Ramos (cell line): ENCODE results near the gene SLC2A11.
"Not testable (repeated sequence)": the region's sequence is repeated elsewhere in the genome, so short reads cannot be mapped to it uniquely, and the experiment has no call there.

Experiments
- in situ Hi-C: fragments of 300-500 bp; cut with MboI; formaldehyde crosslinking; loops from one replicate; pipeline ENCODE4 v1.14.3; 2022; ENCODE audit warnings: low sequenced_read_pairs; ENCODE audit not compliant: unreplicated experiment

Gene SLC2A11

GRCh38 chr22:23883658-23884057, 26.0 kb downstream of the SLC2A11 start:
- in situ Hi-C loops, result no loop called here

DNA sequence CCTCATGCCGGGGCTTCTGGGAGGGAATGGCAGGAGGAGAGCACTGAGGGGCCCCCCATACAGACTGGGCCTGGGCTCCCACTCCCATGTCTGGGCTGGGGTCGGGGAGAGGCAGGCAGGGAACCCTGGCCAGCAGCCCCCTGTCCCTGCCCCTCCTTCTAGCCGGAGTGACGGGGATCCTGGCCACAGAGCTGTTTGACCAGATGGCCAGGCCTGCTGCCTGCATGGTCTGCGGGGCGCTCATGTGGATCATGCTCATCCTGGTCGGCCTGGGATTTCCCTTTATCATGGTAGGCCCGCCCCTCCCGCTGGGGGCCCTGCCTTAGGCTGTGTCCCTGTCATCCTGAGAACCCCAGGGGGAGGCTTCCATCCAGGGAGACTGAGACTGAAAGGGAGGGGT, 26.5 kb downstream of the SLC2A11 start:
- in situ Hi-C loops, result no loop called here

GRCh38 chr22:23888615-23889401, 31.1 kb downstream of the SLC2A11 start:
- in situ Hi-C loops, result no loop called here

DNA sequence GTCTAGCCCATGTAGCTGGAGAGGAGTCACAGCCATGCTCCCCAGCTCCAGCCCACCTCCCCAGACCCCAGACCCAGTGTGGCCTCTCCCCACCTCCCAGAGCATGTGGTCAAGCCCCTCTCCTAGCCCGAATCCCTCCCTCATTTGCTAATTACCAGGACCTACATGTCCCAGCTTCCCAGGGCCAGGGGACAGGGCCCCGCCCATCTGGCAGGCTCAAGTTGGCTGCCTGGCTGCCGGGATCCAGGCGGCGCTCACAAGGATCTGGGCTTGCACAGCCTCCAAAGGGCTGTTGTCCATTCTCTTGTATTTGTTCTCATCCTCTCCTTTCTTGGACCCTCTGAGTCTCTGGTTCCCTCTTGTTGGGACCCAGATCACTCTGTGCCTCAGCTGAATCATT, 31.9 kb downstream of the SLC2A11 start:
- in situ Hi-C loops, result no loop called here

- in situ Hi-C loops, result no loop called here
These were observed 34.1 kb downstream of the SLC2A11 start for GRCh38 chr22:23891726-23892125.

- in situ Hi-C loops, result no loop called here
These were observed 34.5 kb downstream of the SLC2A11 start for GRCh38 chr22:23892130-23892529.

- in situ Hi-C loops, result no loop called here
These were observed 35.0 kb downstream of the SLC2A11 start for GRCh38 chr22:23892706-23893105.

- in situ Hi-C loops, result no loop called here
These were observed 35.7 kb downstream of the SLC2A11 start for GRCh38 chr22:23893121-23893944.

GRCh38 chr22:23893945-23894709, 36.5 kb downstream of the SLC2A11 start, which contains the start of gene MIF:
TSS of gene MIF (plus strand) at chr22:23894383. CDS start at chr22:23894475, 92 bp downstream.
- in situ Hi-C loops, result no loop called here

- in situ Hi-C loops, result no loop called here
These were observed 37.3 kb downstream of the SLC2A11 start for GRCh38 chr22:23894710-23895598.

GRCh38 chr22:23895599-23896144, 38.0 kb downstream of the SLC2A11 start:
- in situ Hi-C loops, result no loop called here

GRCh38 chr22:23896166-23896522, 38.5 kb downstream of the SLC2A11 start:
- in situ Hi-C loops, result no loop called here

GRCh38 chr22:23896523-23897186, 39.0 kb downstream of the SLC2A11 start:
- in situ Hi-C loops, result no loop called here

DNA sequence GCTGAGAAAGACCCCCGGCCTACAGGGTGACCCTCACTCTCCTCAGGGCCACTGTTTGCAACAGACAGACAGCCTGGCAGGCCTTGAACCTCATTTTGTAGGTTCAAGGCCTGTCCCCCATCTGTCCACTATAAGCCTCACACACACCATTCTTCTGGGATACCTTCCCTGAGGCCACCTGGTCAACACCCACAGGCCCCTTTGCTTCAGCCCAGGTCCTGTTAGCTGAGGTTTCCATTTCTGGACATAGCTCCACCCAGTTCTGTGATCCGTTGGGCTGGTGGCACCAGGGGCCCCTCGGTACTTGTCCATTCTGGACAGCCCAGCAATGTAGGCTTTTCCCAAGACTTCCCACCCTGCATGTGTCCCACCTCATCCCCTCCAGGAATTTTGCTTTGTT, 39.6 kb downstream of the SLC2A11 start:
- in situ Hi-C loops, result no loop called here

DNA sequence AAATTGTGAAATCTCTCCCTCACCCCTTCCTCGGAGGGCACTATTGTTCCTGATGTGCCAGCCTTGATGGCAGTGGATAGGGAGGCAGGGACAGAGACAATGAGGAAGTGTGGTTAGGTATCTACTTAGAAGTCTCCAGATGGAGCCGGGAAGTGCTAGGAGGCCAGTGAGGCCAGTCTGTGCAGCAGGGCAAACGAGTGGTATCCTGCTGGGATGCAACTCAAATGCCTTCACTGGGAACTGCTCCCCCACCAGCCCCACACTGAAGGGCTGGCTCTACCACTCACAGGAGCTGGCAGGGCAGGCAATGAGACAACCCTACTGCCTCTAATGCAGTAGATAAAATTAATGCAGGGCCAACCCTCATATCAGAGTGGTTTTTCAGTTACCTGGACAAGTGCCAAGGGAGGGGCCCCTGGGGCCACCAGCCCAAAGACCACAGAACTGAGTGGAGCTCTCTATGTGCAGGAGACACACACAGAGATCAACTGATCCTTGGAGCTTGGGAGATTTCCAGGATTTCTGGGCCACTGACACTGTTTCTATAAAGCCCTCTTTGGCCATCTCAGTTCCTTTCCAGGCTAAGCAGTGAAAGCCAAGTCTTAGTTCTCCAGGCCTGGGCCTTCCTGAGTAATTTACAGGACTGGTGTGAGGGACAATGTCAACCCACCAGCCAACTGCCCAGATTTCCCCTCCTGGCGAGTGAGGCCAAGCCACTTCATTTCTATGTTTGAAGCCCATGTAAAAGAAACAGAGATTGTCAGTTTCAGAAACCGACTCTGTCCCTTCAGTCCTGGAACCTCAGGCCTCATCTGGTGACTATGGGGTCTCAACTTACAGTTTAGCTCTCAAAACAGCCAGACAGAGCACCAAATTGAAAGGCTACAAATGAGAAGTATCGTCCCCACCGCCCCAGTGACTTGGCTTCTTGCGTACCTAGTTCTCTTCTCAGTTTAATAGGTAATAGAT, 40.6 kb downstream of the SLC2A11 start:
- in situ Hi-C loops, result no loop called here

- in situ Hi-C loops, result no loop called here
These were observed 41.5 kb downstream of the SLC2A11 start for GRCh38 chr22:23899042-23899745.

DNA sequence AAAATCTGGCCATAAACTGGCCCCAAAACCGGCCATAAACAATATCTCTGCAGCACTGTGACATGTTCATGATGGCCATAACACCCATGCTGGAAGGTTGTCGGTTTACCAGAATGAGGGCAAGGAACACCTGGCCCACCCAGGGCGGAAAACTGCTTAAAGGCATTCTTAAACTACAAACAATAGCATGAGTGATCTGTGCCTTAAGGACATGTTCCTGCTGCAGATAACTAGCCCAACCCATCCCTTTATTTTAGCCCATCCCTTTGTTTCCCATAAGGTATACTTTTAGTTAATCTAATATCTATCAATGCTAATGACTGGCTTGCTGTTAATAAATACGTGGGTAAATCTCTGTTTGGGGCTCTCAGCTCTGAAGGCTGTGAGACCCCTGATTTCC, 42.6 kb downstream of the SLC2A11 start:
- in situ Hi-C loops, result not testable (repeated sequence)
